ENCODE results near the gene RILPL1.

RILPL1 gene

GRCh38 chr12:123502163-123502704, 31.3 kb downstream of the RILPL1 start:
- Histone ChIP-seq H3K4me2 (ENCODE audit: low read length) (no peak overlapping the region), H3K4me1 (no peaks in the 10 kb centered on the region), H3K9me3 (ENCODE audit: control insufficient read depth, low read length) (no peaks in the 10 kb centered on the region), H3K27me3 (ENCODE audit: control insufficient read depth, insufficient read depth, low read length) (no peaks in the 10 kb centered on the region), H3K9ac (no peak overlapping the region), H2AFZ (no peak overlapping the region), H3K4me3 (ENCODE audit: low read depth, low read length) (no peak overlapping the region), H3K27ac (no peak overlapping the region), H3K36me3 (ENCODE audit: control insufficient read depth, insufficient read depth, low read length) (no peaks in the 10 kb centered on the region), H3K79me2 (peaks cover 19% of the 10 kb centered on the region)
- TF ChIP-seq CTCF (IDR thresholded peaks at IDR 0.05) = no peak

- Histone ChIP-seq H3K27ac (no peak overlapping the region), H3K79me2 (peaks cover 8% of the 10 kb centered on the region), H3K4me1 (no peaks in the 10 kb centered on the region), H3K4me2 (ENCODE audit: low read length) (no peak overlapping the region), H3K27me3 (ENCODE audit: control insufficient read depth, insufficient read depth, low read length) (no peaks in the 10 kb centered on the region), H2AFZ (no peak overlapping the region), H3K36me3 (ENCODE audit: control insufficient read depth, insufficient read depth, low read length) (no peaks in the 10 kb centered on the region), H3K4me3 (ENCODE audit: low read depth, low read length) (no peak overlapping the region), H3K9ac (no peak overlapping the region), H3K9me3 (ENCODE audit: control insufficient read depth, low read length) (no peaks in the 10 kb centered on the region)
- TF ChIP-seq CTCF (IDR thresholded peaks at IDR 0.05) = no peak
Measured at GRCh38 chr12:123499332-123499731, 34.2 kb downstream of the RILPL1 start.

- no peak overlapping the region for H3K27ac ChIP-seq
- H3K9ac ChIP-seq = no peak overlapping the region
- H3K4me1 ChIP-seq = no peaks in the 10 kb centered on the region
- no peak overlapping the region for H3K4me3 ChIP-seq (ENCODE audit: low read depth, low read length)
- H2AFZ ChIP-seq = no peak overlapping the region
- H3K4me2 ChIP-seq (ENCODE audit: low read length) = no peak overlapping the region
- H3K27me3 ChIP-seq (ENCODE audit: control insufficient read depth, insufficient read depth, low read length) = no peaks in the 10 kb centered on the region
- no peaks in the 10 kb centered on the region for H3K9me3 ChIP-seq (ENCODE audit: control insufficient read depth, low read length)
- no peak for TF ChIP-seq CTCF (IDR thresholded peaks at IDR 0.05)
- H3K79me2 ChIP-seq = peaks cover 6% of the 10 kb centered on the region
- H3K36me3 ChIP-seq (ENCODE audit: control insufficient read depth, insufficient read depth, low read length) = no peaks in the 10 kb centered on the region
Measured at GRCh38 chr12:123498126-123498825, 35.2 kb downstream of the RILPL1 start.

- no peak overlapping the region for H3K4me2 ChIP-seq (ENCODE audit: low read length)
- H3K36me3 ChIP-seq (ENCODE audit: control insufficient read depth, insufficient read depth, low read length) = no peaks in the 10 kb centered on the region
- H3K27ac ChIP-seq = no peak overlapping the region
- H3K9ac ChIP-seq = no peak overlapping the region
- no peak for TF ChIP-seq CTCF (IDR thresholded peaks at IDR 0.05)
- H3K4me3 ChIP-seq (ENCODE audit: low read depth, low read length) = no peak overlapping the region
- H3K4me1 ChIP-seq = no peaks in the 10 kb centered on the region
- no peaks in the 10 kb centered on the region for H3K27me3 ChIP-seq (ENCODE audit: control insufficient read depth, insufficient read depth, low read length)
- H2AFZ ChIP-seq = no peak overlapping the region
- H3K79me2 ChIP-seq = peaks cover 5% of the 10 kb centered on the region
- H3K9me3 ChIP-seq (ENCODE audit: control insufficient read depth, low read length) = no peaks in the 10 kb centered on the region
Measured at GRCh38 chr12:123497065-123497464, 36.5 kb downstream of the RILPL1 start.

All from parathyroid adenoma (tissue), 2 donors.